ENCODE data around the gene MRPL38.

DNA sequence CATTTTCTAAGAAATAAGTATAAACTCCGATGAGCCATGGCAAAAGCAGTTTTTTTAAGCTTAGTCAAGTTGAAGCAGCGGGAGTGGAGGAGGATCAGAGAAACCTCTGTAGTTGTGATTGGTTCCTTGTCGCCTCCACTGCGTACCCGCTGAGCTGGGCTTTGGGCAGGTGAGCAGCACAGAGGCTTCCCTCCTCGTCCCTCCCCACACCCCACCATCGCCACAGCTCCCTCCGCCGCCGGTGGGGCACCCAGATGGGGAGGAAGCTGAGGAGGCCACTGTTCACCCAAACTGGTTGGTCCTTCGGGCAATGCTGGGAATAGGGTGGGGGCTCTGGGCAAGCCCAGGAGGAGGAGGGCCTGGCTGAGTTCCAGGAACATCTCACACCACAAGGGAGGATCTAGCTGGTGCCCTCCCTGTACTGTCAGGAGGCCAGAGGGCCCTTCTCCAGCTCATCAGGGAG, 5.2 kb upstream of the MRPL38 start:
- no peak for TF ChIP-seq EZH2 (IDR thresholded peaks at IDR 0.05; ENCODE audit: low read length, unreplicated experiment)
- TF ChIP-seq, protein P1, sequence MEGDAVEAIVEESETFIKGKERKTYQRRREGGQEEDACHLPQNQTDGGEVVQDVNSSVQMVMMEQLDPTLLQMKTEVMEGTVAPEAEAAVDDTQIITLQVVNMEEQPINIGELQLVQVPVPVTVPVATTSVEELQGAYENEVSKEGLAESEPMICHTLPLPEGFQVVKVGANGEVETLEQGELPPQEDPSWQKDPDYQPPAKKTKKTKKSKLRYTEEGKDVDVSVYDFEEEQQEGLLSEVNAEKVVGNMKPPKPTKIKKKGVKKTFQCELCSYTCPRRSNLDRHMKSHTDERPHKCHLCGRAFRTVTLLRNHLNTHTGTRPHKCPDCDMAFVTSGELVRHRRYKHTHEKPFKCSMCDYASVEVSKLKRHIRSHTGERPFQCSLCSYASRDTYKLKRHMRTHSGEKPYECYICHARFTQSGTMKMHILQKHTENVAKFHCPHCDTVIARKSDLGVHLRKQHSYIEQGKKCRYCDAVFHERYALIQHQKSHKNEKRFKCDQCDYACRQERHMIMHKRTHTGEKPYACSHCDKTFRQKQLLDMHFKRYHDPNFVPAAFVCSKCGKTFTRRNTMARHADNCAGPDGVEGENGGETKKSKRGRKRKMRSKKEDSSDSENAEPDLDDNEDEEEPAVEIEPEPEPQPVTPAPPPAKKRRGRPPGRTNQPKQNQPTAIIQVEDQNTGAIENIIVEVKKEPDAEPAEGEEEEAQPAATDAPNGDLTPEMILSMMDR (conservative IDR thresholded peaks at IDR 0.05; ENCODE audit: low read depth, low read length): no peak
